Esophagus squamous epithelium (tissue), 5 donors: Measurements from ENCODE around the gene KCNK3. TPM values are rescaled to one million over a fixed set of nuclear protein-coding genes. Genes with fewer than 3 reads are reported as not detected.

Source experiments
- DNase-seq: peaks from one replicate; lab custom pipeline; 2025; lab: John Stamatoyannopoulos, UW
- H3K27ac ChIP-seq, 4 donors: fragments of 200-600 bp; sonication (generic); one replicate each; pipeline ENCODE4 v1.5.1; 2016 to 2019; ENCODE audit warnings: mild to moderate bottlenecking in 1 of 4
- H3K27me3 ChIP-seq, 4 donors: fragments of 200-600 bp; sonication (generic); 1 replicate in 3 of 4; 2 replicates in 1 of 4; pipeline versions ENCODE4 v1.5.1 to v1.6.0; 2017 to 2021; ENCODE audit warnings: antibody characterized with exemption in 1 of 4
- H3K36me3 ChIP-seq, 3 donors: fragments of 200-600 bp; sonication (generic); one replicate each; pipeline ENCODE4 v1.5.1; 2016 to 2019
- H3K4me1 ChIP-seq, 3 donors: fragments of 200-600 bp; sonication (generic); one replicate each; pipeline ENCODE4 v1.5.1; 2017 to 2019
- H3K4me3 ChIP-seq, 4 donors: fragments of 200-600 bp; sonication (generic); 1 replicate in 3 of 4; 2 replicates in 1 of 4; pipeline ENCODE4 v1.5.1; 2016 to 2019; ENCODE audit warnings: mild to moderate bottlenecking in 2 of 4, moderate library complexity in 1 of 4
- H3K9me3 ChIP-seq, 3 donors: fragments of 200-600 bp; sonication (generic); one replicate each; pipeline ENCODE4 v1.5.1; 2016 to 2019
- POLR2A ChIP-seq, 4 donors: fragments of 450-650 bp; IDR thresholded peaks; one replicate each; pipeline ENCODE4 v1.6.1; 2017; ENCODE audit warnings: antibody characterized with exemption in 4 of 4, mild to moderate bottlenecking in 4 of 4, moderate library complexity in 3 of 4
- WGBS, 2 donors: methylation state at CpG; one replicate each; pipeline ENCODE4 v1.1.5; 2018; 5-methylcytosine and 5-hydroxymethylcytosine counted together
- intact Hi-C: fragments of 100-400 bp; cut with DNase I; formaldehyde crosslinking; loops from one replicate; pipeline ENCODE4 v1.15.0; 2022
- total RNA-seq, 4 donors: library from RNA; depleted of rRNA; stranded (reverse); fragments of >200 nt; gene quantifications; one replicate each; pipeline ENCODE4 v1.1.0, GENCODE V29; 2016
- TF ChIP-seq, protein P1 (sequence below), 6 experiments: fragments of 450-650 bp in 4 of 6; fragments of 200-600 bp in 2 of 6; sonication (generic) in 2 of 6; IDR thresholded peaks; one replicate each; pipeline ENCODE4 v1.5.1; 2016 to 2019; ENCODE audit warnings: antibody characterized with exemption in 6 of 6, mild to moderate bottlenecking in 4 of 6, moderate library complexity in 4 of 6
- donor health status: DM: yes; HTN: yes; CAD: no.

KCNK3 gene
- total RNA-seq, 4 donors from 2014 or later = 0.66 to 1.6 (median 0.84) TPM

DNA sequence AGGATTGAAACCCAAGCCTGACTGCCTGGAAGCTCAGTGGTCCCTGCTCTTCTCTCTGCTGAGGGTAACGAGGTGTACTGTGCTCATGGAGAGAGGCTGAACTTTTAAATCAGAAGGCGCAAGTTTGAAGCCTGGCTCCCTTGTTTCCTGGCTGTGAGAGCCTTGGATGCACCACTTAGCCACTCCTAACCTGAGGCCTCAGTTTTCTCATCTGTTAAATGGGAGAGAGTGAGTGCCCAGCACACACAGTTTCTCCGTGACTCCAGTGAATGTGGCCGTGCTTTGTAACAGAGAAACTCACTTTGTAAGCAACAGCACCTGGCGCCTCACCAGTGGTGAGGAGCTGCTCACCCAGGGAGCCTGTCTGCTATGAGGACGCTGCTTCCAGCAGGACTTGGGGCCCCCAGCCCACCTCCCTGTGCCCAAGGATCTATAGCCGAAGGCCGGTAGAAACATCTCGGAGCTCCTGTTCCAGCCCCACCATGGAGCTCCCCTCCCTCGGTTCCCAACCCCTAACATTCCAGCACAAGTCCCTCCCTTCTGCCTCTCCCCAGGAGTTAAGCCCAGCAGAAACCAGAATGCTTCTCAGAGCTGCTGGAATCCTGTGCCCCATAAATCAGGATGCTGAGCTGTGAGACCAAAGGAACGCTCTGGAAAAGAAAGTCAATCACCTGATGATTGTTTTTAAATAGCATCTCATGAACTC, 20.3 kb upstream of the KCNK3 start:
- Histone ChIP-seq H3K9me3 (no peaks in the 10 kb centered on the region), H3K4me3 (no peak overlapping the region), H3K36me3 (no peaks in the 10 kb centered on the region), H3K27ac (no peak overlapping the region), H3K4me1 (no peaks in the 10 kb centered on the region), H3K27me3 (peaks cover 0 to 56% (median 0%) of the 10 kb centered on the region in 4 donors)
- intact Hi-C loops = no loop called here
- TF ChIP-seq, protein P1, sequence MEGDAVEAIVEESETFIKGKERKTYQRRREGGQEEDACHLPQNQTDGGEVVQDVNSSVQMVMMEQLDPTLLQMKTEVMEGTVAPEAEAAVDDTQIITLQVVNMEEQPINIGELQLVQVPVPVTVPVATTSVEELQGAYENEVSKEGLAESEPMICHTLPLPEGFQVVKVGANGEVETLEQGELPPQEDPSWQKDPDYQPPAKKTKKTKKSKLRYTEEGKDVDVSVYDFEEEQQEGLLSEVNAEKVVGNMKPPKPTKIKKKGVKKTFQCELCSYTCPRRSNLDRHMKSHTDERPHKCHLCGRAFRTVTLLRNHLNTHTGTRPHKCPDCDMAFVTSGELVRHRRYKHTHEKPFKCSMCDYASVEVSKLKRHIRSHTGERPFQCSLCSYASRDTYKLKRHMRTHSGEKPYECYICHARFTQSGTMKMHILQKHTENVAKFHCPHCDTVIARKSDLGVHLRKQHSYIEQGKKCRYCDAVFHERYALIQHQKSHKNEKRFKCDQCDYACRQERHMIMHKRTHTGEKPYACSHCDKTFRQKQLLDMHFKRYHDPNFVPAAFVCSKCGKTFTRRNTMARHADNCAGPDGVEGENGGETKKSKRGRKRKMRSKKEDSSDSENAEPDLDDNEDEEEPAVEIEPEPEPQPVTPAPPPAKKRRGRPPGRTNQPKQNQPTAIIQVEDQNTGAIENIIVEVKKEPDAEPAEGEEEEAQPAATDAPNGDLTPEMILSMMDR (IDR thresholded peaks at IDR 0.05) = no peak
- TF ChIP-seq POLR2A (IDR thresholded peaks at IDR 0.05) = no peak
- 73 to 81% methylated on average over 5 to 10 of the region's 11 CpGs for WGBS, 2 donors
- no peak for DNase-seq

DNA sequence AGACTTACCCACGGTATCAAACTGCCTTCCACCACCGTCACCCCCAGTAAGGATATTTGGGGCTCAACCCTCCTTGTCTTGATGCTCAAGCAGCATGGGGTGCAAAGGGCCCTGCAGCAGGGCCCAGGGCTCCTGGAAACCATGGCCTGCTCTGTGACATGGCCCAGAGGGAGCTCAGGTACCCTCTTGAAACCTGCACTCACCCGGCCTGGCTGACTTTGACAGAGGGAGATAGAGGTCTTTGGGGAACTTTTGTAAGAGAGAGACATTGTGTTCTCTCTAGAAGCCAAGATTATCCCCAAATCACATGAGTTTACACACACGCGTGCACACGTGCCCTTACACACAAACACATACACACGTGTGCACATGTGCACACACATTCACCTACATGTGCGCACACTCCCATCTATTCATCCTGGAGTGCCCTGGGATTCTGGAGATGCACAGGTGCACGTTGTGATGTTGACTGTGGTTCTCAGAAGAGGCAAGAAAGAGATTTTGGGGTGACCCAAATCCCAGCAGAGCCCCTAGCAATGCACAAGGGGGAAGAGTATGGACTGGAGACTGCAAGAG, 19.6 kb upstream of the KCNK3 start:
- no peak for TF ChIP-seq POLR2A (IDR thresholded peaks at IDR 0.05)
- TF ChIP-seq, protein P1 (IDR thresholded peaks at IDR 0.05) = no peak
- Histone ChIP-seq H3K27ac (no peak overlapping the region), H3K9me3 (no peaks in the 10 kb centered on the region), H3K36me3 (no peaks in the 10 kb centered on the region), H3K4me3 (no peak overlapping the region), H3K27me3 (peaks cover 0 to 55% (median 0%) of the 10 kb centered on the region in 4 donors), H3K4me1 (no peaks in the 10 kb centered on the region)
- WGBS, 2 donors = 80 to 90% methylated on average over 8 to 9 of the region's 9 CpGs
- DNase-seq = no peak
- intact Hi-C loops = no loop called here

DNA sequence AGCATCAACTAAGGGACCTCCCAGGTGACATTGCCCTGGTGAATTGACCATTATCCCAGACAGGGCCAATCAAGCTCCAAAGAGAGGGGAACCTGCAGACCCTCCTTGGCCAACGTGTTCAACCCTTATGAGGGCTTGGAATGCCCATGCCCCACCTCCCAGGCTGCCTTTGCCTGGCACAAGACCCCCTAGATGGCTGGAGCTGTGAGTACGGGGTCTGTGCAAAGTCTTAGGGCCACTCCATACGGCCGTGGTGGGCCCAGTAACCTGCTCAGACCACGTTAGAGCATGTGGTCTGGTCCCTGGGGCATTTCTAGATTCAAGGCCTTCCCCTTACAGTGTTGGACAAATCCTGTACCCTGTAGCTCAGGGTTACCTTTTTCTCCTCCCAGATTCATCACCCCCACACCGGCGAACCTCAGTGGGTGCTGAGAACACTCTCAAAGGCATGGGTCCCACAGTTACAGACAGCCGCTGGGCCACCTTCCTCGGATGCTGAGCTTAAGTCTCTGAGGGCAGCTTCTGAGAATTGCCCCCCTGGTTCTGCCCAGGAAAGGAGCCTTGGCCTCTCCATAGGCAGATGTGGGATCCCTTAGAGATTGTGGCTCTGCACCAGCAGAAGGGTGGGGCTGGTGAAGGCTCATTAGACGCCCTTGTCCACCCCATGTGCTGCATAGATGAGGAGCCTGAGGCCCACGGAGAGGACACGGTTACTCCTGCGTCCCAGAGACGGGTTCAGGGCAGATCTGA, 18.3 kb upstream of the KCNK3 start:
- Histone ChIP-seq H3K27ac (no peak overlapping the region), H3K36me3 (no peaks in the 10 kb centered on the region), H3K4me3 (no peak overlapping the region), H3K27me3 (peaks cover 0 to 43% (median 0%) of the 10 kb centered on the region in 4 donors), H3K4me1 (no peaks in the 10 kb centered on the region), H3K9me3 (no peaks in the 10 kb centered on the region)
- TF ChIP-seq, protein P1 (IDR thresholded peaks at IDR 0.05) = no peak
- 60 to 70% methylated on average over 6 to 10 of the region's 14 CpGs for WGBS, 2 donors
- intact Hi-C loops = no loop called here
- no peak for DNase-seq

DNA sequence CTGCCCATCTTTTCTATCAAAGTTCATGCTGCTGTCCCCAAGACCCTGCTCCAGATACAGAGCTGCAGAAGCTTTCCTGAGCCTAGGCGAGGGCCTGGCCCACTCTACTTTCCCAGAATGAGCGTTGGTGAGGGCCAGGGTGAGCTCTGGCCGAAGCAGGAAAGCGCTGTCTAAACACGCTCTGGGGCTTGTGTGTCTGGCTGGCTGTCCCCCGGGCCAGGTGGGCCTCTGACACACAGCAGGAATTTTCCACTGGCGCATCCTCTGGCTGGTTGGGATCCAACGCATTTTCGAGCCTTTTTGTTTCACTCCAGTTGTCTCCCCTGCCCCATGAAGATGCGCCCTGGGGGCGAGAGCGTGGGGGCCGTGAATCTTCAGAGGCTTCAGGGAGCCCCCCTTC, 17.8 kb upstream of the KCNK3 start:
- intact Hi-C loops = no loop called here
- no peaks in the 10 kb centered on the region for H3K4me1 ChIP-seq
- no peak overlapping the region for H3K27ac ChIP-seq
- H3K36me3 ChIP-seq = no peaks in the 10 kb centered on the region
- H3K4me3 ChIP-seq = no peak overlapping the region
- no peaks in the 10 kb centered on the region for H3K9me3 ChIP-seq
- no peak for DNase-seq
- 46% methylated on average over 7 of the region's 13 CpGs; no CpG with 5 or more reads in 1 of the 2 donors for WGBS, 2 donors
- TF ChIP-seq, protein P1 (IDR thresholded peaks at IDR 0.05) = no peak
- no peak for TF ChIP-seq POLR2A (IDR thresholded peaks at IDR 0.05)
- H3K27me3 ChIP-seq = peaks cover 0 to 43% (median 0%) of the 10 kb centered on the region in 4 donors
